Islet precursor cell (in vitro differentiated cells): Measurements from ENCODE around the gene SH3BP2.

Source experiments
- DNase-seq: peaks from one replicate; pipeline ENCODE4 v3.0.0-alpha.2; 2018

SH3BP2 gene

GRCh38 chr4:2804449-2804972 is 11.6 kb downstream of the SH3BP2 start:
- no peak for DNase-seq

GRCh38 chr4:2804973-2805501 is 12.2 kb downstream of the SH3BP2 start:
- DNase-seq = no peak

- DNase-seq = no peak
Observed at GRCh38 chr4:2805712-2806389, 13.0 kb downstream of the SH3BP2 start.

- no peak for DNase-seq
Observed at GRCh38 chr4:2806390-2807355, 13.8 kb downstream of the SH3BP2 start.

GRCh38 chr4:2807571-2807970 is 14.7 kb downstream of the SH3BP2 start:
- DNase-seq = no peak

- DNase-seq = no peak
Observed at GRCh38 chr4:2808001-2808400, 15.1 kb downstream of the SH3BP2 start.

GRCh38 chr4:2809610-2810180 is 16.8 kb downstream of the SH3BP2 start:
- no peak for DNase-seq

- no peak for DNase-seq
Observed at GRCh38 chr4:2810388-2810787, 17.5 kb downstream of the SH3BP2 start.

GRCh38 chr4:2811830-2812611 is 19.1 kb downstream of the SH3BP2 start:
- DNase-seq = peak; percentile 87

- no peak for DNase-seq
Observed at GRCh38 chr4:2812612-2813354, 19.9 kb downstream of the SH3BP2 start.

GRCh38 chr4:2813446-2814405 is 20.8 kb downstream of the SH3BP2 start:
- no peak for DNase-seq

GRCh38 chr4:2814627-2815270 is 21.9 kb downstream of the SH3BP2 start:
- no peak for DNase-seq

GRCh38 chr4:2816401-2816954 is 23.6 kb downstream of the SH3BP2 start:
- no peak for DNase-seq

- no peak for DNase-seq
Observed at GRCh38 chr4:2817137-2817536, 24.3 kb downstream of the SH3BP2 start.

- DNase-seq = peak; percentile 67
Observed at GRCh38 chr4:2817701-2818350, 24.9 kb downstream of the SH3BP2 start.

- DNase-seq = no peak
Observed at GRCh38 chr4:2818351-2818939, 25.6 kb downstream of the SH3BP2 start.

GRCh38 chr4:2819244-2820215 is 26.6 kb downstream of the SH3BP2 start:
- DNase-seq = no peak
